ENCODE results near the gene C19orf53. TPM values are rescaled to one million over a fixed set of nuclear protein-coding genes. Genes with fewer than 3 reads are reported as not detected.

The C19orf53 gene
- total and polyA plus RNA-seq, 9 of the 15 experiments (the other 6 are each of a cell fraction or from before 2014, with no cell fraction given), result 98.5 to 441 (median 164) TPM

- ATAC-seq, result no peak
- Histone ChIP-seq H3K36me3 (ENCODE audit: control insufficient read depth, insufficient read depth, low read length) (no peaks in the 10 kb centered on the region), H3K9me3 (replicated peaks; ENCODE audit: control insufficient read depth, insufficient read depth, low read depth, low read length) (no peaks in the 10 kb centered on the region), H4K20me1 (replicated peaks; ENCODE audit: control insufficient read depth, insufficient read depth, low read length) (no peaks in the 10 kb centered on the region), H3K79me2 (ENCODE audit: control insufficient read depth, insufficient read depth, low read length) (no peaks in the 10 kb centered on the region), H3K4me1 (replicated peaks in 1 of 2; ENCODE audit: control insufficient read depth in 2 of 2, insufficient read depth in 2 of 2, low read length in 2 of 2) (peaks cover under 1 to 31% of the 10 kb centered on the region in 2 experiments; a peak in 3 of 5 replicates), H2AFZ (ENCODE audit: low read depth, low read length) (no peak overlapping the region), H3K9ac (ENCODE audit: insufficient read depth in 1 of 2, low read depth in 2 of 2, low read length in 2 of 2) (0 out of 4 replicates have a peak overlapping the region, but pooled peaks of 1 of the 2 experiments have one; percentile 3), H3K4me2 (ENCODE audit: insufficient read depth, low read length) (no peak overlapping the region), H3K9me1 (ENCODE audit: control insufficient read depth, insufficient read depth, low read length) (no peaks in the 10 kb centered on the region), H3K4me3 (no peak overlapping the region), H3K27me3 (ENCODE audit: control insufficient read depth in 2 of 2, insufficient read depth in 2 of 2, low read length in 2 of 2) (no peaks in the 10 kb centered on the region), H3K27ac (ENCODE audit: extremely low read depth, low read depth, low read length) (no peak overlapping the region)
- ChIA-PET POLR2A (interaction anchor here (0.6 kb wide), 2 partner anchors 33 to 466 kb away, joined by 3 to 5 read pairs; no protein-coding TSS in a partner anchor), CTCF (ENCODE audit: low intra/inter-chr PET ratio) (no interaction called here)
- in situ Hi-C loops (cut with MboI), result no loop called here
- intact Hi-C loops (cut with micrococcal nuclease), result no loop called here
- no TSS peak for BruUV-seq (replicated peaks)
- no peak for FAIRE-seq
- no peak for DNase-seq (ENCODE audit: extremely low read depth in 1 of 4, low spot score in 3 of 4)
- 55% methylated on average over 2 of the region's 2 CpGs for WGBS (ENCODE audit: insufficient coverage, low coverage, missing lambda C conversion rate)
- no peak for TF ChIP-seq FOS (IDR thresholded peaks at IDR 0.05; ENCODE audit: extremely low read depth, insufficient read length)
- no peak for TF ChIP-seq ZNF184 (CRISPR knock-in tag; IDR thresholded peaks at IDR 0.05)
- peak; percentile 79 for TF ChIP-seq RBM25 (IDR thresholded peaks at IDR 0.05; ENCODE audit: low read depth, low read length, severe bottlenecking)
- peak; percentile 61; the same call in 1 of the 2 replicates for TF ChIP-seq SMARCA5 (IDR thresholded peaks at IDR 0.05)
- TF ChIP-seq, protein P1, sequence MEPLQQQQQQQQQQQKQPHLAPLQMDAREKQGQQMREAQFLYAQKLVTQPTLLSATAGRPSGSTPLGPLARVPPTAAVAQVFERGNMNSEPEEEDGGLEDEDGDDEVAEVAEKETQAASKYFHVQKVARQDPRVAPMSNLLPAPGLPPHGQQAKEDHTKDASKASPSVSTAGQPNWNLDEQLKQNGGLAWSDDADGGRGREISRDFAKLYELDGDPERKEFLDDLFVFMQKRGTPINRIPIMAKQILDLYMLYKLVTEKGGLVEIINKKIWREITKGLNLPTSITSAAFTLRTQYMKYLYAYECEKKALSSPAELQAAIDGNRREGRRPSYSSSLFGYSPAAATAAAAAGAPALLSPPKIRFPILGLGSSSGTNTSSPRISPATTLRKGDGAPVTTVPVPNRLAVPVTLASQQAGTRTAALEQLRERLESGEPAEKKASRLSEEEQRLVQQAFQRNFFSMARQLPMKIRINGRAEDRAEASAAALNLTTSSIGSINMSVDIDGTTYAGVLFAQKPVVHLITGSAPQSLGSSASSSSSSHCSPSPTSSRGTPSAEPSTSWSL (CRISPR knock-in tag; IDR thresholded peaks at IDR 0.05; ENCODE audit: borderline replicate concordance), result no peak
- 0 out of 2 replicates have a peak, but pooled peaks have one; percentile 63 for TF ChIP-seq HLTF (IDR thresholded peaks at IDR 0.05)
- no peak for TF ChIP-seq ATF1 (CRISPR knock-in tag; IDR thresholded peaks at IDR 0.05)
- no peak for TF ChIP-seq ATF1 (tag; IDR thresholded peaks at IDR 0.05)
- 0 out of 4 replicates have a peak, but pooled peaks of 1 of the 2 experiments have one; percentile 10 for TF ChIP-seq KDM1A (IDR thresholded peaks at IDR 0.05)
- no peak for TF ChIP-seq POLR2AphosphoS2 (IDR thresholded peaks at IDR 0.05; ENCODE audit: low read length)
Observed at GRCh38 chr19:13813147-13813546, 38.9 kb downstream of the C19orf53 start.

Data from K562 (cell line).